ENCODE results near the gene ZNF521.

ZNF521 gene

GRCh38 chr18:25247725-25248124 is 104.2 kb downstream of the ZNF521 start:
- DNase-seq = no peak

- no peak for DNase-seq
Measured at GRCh38 chr18:25244924-25245698, 106.9 kb downstream of the ZNF521 start.

- no peak for DNase-seq
Measured at GRCh38 chr18:25244170-25244569, 107.8 kb downstream of the ZNF521 start.

- no peak for DNase-seq
Measured at GRCh38 chr18:25243754-25244153, 108.2 kb downstream of the ZNF521 start.

GRCh38 chr18:25243257-25243656 is 108.7 kb downstream of the ZNF521 start:
- DNase-seq = no peak

- DNase-seq = peak in 2 of 3 experiments; percentile 47 to 54
Measured at GRCh38 chr18:25240420-25240770, 111.6 kb downstream of the ZNF521 start.

- peak in 1 of 3 experiments; percentile 26 for DNase-seq
Measured at GRCh38 chr18:25239581-25240419, 112.2 kb downstream of the ZNF521 start.

- no peak for DNase-seq
Measured at GRCh38 chr18:25239151-25239550, 112.8 kb downstream of the ZNF521 start.

- no peak for DNase-seq
Measured at GRCh38 chr18:25237571-25238267, 114.2 kb downstream of the ZNF521 start.

GRCh38 chr18:25236736-25237135 is 115.2 kb downstream of the ZNF521 start:
- no peak for DNase-seq

- peak in 2 of 3 experiments; percentile 61 to 85 for DNase-seq
Measured at GRCh38 chr18:25235401-25236042, 116.4 kb downstream of the ZNF521 start.

GRCh38 chr18:25234740-25235345 is 117.1 kb downstream of the ZNF521 start:
- DNase-seq = no peak

GRCh38 chr18:25234322-25234639 is 117.7 kb downstream of the ZNF521 start:
- DNase-seq = no peak

- DNase-seq = peak in 1 of 3 experiments; percentile 13
Measured at GRCh38 chr18:25233528-25234321, 118.2 kb downstream of the ZNF521 start.

GRCh38 chr18:25231327-25231691 is 120.7 kb downstream of the ZNF521 start:
- no peak for DNase-seq

GRCh38 chr18:25230658-25231326 is 121.2 kb downstream of the ZNF521 start:
- DNase-seq = no peak

GRCh38 chr18:25229920-25230319 is 122.0 kb downstream of the ZNF521 start:
- DNase-seq = no peak

- DNase-seq = peak in 2 of 3 experiments; percentile 34 to 43
Measured at GRCh38 chr18:25229081-25229480, 122.9 kb downstream of the ZNF521 start.

GRCh38 chr18:25228410-25228809 is 123.6 kb downstream of the ZNF521 start:
- DNase-seq = no peak

- DNase-seq = no peak
Measured at GRCh38 chr18:25225151-25225550, 126.8 kb downstream of the ZNF521 start.
